Brain pericyte (primary cell): ENCODE data around the gene COL15A1.
"Not testable (repeated sequence)": the region's sequence is repeated elsewhere in the genome, so short reads cannot be mapped to it uniquely, and the experiment has no call there.

Experiments used
- DNase-seq: peaks from one replicate; pipeline ENCODE4 v3.0.0-alpha.2; 2012; ENCODE audit warnings: low read depth, low spot score

The COL15A1 gene

GRCh38 chr9:99010393-99010792 is 66.7 kb downstream of the COL15A1 start:
- DNase-seq, result not testable (repeated sequence)

GRCh38 chr9:99011161-99011709 is 67.5 kb downstream of the COL15A1 start:
- DNase-seq, result no peak

GRCh38 chr9:99012957-99013512 is 69.3 kb downstream of the COL15A1 start:
- DNase-seq, result no peak

- DNase-seq, result no peak
Observed at GRCh38 chr9:99013550-99013949, 69.8 kb downstream of the COL15A1 start.

GRCh38 chr9:99015448-99015847 is 71.7 kb downstream of the COL15A1 start:
- no peak for DNase-seq

GRCh38 chr9:99015890-99016289 is 72.2 kb downstream of the COL15A1 start:
- no peak for DNase-seq

- no peak for DNase-seq
Observed at GRCh38 chr9:99016681-99017387, 73.1 kb downstream of the COL15A1 start.

GRCh38 chr9:99018653-99019052 is 74.9 kb downstream of the COL15A1 start:
- no peak for DNase-seq

GRCh38 chr9:99019510-99020331 is 76.0 kb downstream of the COL15A1 start:
- no peak for DNase-seq

GRCh38 chr9:99020786-99021436 is 77.2 kb downstream of the COL15A1 start:
- no peak for DNase-seq

- DNase-seq, result no peak
Observed at GRCh38 chr9:99021512-99021911, 77.8 kb downstream of the COL15A1 start.

- no peak for DNase-seq
Observed at GRCh38 chr9:99023231-99023630, 79.5 kb downstream of the COL15A1 start.

- DNase-seq, result peak; percentile 47
Observed at GRCh38 chr9:99023831-99024230, 80.1 kb downstream of the COL15A1 start.

- DNase-seq, result peak; percentile 30
Observed at GRCh38 chr9:99024959-99025358, 81.3 kb downstream of the COL15A1 start.

GRCh38 chr9:99025616-99026270 is 82.0 kb downstream of the COL15A1 start:
- DNase-seq, result no peak

GRCh38 chr9:99026271-99026955 is 82.7 kb downstream of the COL15A1 start:
- DNase-seq, result no peak

GRCh38 chr9:99026956-99027298 is 83.2 kb downstream of the COL15A1 start:
- no peak for DNase-seq

GRCh38 chr9:99027443-99027842 is 83.7 kb downstream of the COL15A1 start:
- DNase-seq, result no peak

GRCh38 chr9:99029083-99029645 is 85.5 kb downstream of the COL15A1 start:
- DNase-seq, result no peak

- DNase-seq, result no peak
Observed at GRCh38 chr9:99030092-99030511, 86.4 kb downstream of the COL15A1 start.
